K562 (cell line): Measurements from ENCODE around the gene ANKRD1.

Experiments
- ARID2 ChIP-seq: fragments of 450-650 bp; IDR thresholded peaks from 2 replicates; pipeline ENCODE4 v1.6.1; 2017; ENCODE audit warnings: antibody characterized with exemption, mild to moderate bottlenecking
- CBX3 ChIP-seq, 2 experiments: IDR thresholded peaks; 1 replicate in 1 of 2; 2 replicates in 1 of 2; pipeline ENCODE4 v1.6.1; 2012; ENCODE audit warnings: inconsistent platforms in 2 of 2, low read length in 2 of 2, borderline replicate concordance in 1 of 2, control low read depth in 1 of 2
- MXI1 ChIP-seq: IDR thresholded peaks from 2 replicates; pipeline ENCODE4 v1.6.1; 2011; ENCODE audit warnings: low read depth, mild to moderate bottlenecking, improper control_type of control experiment, low read length
- SRSF1 ChIP-seq: fragments of 200-400 bp; formaldehyde crosslinking; IDR thresholded peaks from 2 replicates; pipeline ENCODE4 v1.6.1; 2017; ENCODE audit warnings: mild to moderate bottlenecking, low read depth, low read length, moderate library complexity
- TF ChIP-seq, protein P1 (sequence below), 2 experiments: fragments of 450-650 bp; formaldehyde crosslinking in 1 of 2; IDR thresholded peaks; 2 replicates each; pipeline versions ENCODE4 v1.4.0 to v1.6.1; 2014 to 2020; ENCODE audit warnings: mild to moderate bottlenecking in 2 of 2, borderline replicate concordance in 1 of 2, low read depth in 1 of 2

DNA sequence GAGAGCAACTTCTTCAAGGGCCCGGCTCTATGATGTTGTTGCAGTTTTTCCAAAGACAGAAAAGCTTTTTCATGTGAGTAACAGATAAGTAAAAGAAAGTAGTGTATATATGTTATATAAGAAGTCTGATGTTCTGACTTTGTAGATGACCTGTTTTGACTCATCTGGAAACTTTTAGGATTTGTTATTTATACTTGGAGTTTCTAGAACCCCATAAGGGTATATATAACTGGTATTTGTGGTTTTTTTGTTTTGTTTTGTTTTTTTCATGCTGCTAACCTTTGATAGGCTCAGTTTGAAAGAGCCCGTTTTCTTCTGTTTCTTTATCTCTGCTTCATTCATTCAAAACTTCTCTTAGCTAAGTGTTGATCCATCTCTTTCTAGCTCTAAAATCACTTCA lies 41.8 kb downstream of the ANKRD1 start:
- TF ChIP-seq MXI1 (no peak), CBX3 (IDR thresholded peaks at IDR 0.05; ENCODE audit: borderline replicate concordance in 1 of 2, low read length in 2 of 2) (no peak), ARID2 (no peak), SRSF1 (no peak)
- TF ChIP-seq, protein P1, sequence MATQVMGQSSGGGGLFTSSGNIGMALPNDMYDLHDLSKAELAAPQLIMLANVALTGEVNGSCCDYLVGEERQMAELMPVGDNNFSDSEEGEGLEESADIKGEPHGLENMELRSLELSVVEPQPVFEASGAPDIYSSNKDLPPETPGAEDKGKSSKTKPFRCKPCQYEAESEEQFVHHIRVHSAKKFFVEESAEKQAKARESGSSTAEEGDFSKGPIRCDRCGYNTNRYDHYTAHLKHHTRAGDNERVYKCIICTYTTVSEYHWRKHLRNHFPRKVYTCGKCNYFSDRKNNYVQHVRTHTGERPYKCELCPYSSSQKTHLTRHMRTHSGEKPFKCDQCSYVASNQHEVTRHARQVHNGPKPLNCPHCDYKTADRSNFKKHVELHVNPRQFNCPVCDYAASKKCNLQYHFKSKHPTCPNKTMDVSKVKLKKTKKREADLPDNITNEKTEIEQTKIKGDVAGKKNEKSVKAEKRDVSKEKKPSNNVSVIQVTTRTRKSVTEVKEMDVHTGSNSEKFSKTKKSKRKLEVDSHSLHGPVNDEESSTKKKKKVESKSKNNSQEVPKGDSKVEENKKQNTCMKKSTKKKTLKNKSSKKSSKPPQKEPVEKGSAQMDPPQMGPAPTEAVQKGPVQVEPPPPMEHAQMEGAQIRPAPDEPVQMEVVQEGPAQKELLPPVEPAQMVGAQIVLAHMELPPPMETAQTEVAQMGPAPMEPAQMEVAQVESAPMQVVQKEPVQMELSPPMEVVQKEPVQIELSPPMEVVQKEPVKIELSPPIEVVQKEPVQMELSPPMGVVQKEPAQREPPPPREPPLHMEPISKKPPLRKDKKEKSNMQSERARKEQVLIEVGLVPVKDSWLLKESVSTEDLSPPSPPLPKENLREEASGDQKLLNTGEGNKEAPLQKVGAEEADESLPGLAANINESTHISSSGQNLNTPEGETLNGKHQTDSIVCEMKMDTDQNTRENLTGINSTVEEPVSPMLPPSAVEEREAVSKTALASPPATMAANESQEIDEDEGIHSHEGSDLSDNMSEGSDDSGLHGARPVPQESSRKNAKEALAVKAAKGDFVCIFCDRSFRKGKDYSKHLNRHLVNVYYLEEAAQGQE (IDR thresholded peaks at IDR 0.05; ENCODE audit: borderline replicate concordance), result no peak
- TF ChIP-seq, protein P1 (CRISPR knock-in tag; IDR thresholded peaks at IDR 0.05; ENCODE audit: low read depth), result no peak
